Gastrocnemius medialis (tissue), 4 donors: ENCODE measurements around the gene TMEM186. TPM values are rescaled to one million over a fixed set of nuclear protein-coding genes. Genes with fewer than 3 reads are reported as not detected.
"Not testable (repeated sequence)": the region's sequence is repeated elsewhere in the genome, so short reads cannot be mapped to it uniquely, and the experiment has no call there.

Experiments
- ATAC-seq, 2 donors: fragments of 150-250 bp; one replicate each; pipeline ENCODE4 v1.9.1; 2016
- DNase-seq, 2 donors: peaks; one replicate each; pipeline ENCODE4 v3.0.0-alpha.2; 2019
- H3K27ac ChIP-seq, 4 donors: fragments of 200-600 bp; sonication (generic); 1 replicate in 1 of 4; 2 replicates in 3 of 4; pipeline ENCODE4 v1.5.1; 2016 to 2018; ENCODE audit warnings: mild to moderate bottlenecking in 2 of 4, moderate library complexity in 1 of 4
- H3K27me3 ChIP-seq, 3 donors: fragments of 200-600 bp; sonication (generic) in 2 of 3; 1 replicate in 1 of 3; 2 replicates in 2 of 3; pipeline versions ENCODE4 v1.5.1 to v1.6.0; 2016 to 2019; ENCODE audit warnings: mild to moderate bottlenecking in 1 of 3, moderate library complexity in 1 of 3
- H3K36me3 ChIP-seq, 2 donors: fragments of 200-600 bp; sonication (generic) in 1 of 2; one replicate each; pipeline ENCODE4 v1.5.1; 2017 to 2018
- H3K4me1 ChIP-seq, 2 donors: fragments of 200-600 bp; sonication (generic) in 1 of 2; one replicate each; pipeline ENCODE4 v1.5.1; 2016 to 2017; ENCODE audit warnings: mild to moderate bottlenecking in 2 of 2
- H3K4me3 ChIP-seq, 4 donors: fragments of 200-600 bp; sonication (generic) in 3 of 4; 1 replicate in 1 of 4; 2 replicates in 3 of 4; pipeline ENCODE4 v1.5.1; 2016 to 2019; ENCODE audit warnings: mild to moderate bottlenecking in 2 of 4
- H3K9me3 ChIP-seq, 3 donors: fragments of 200-600 bp; sonication (generic) in 2 of 3; 1 replicate in 1 of 3; 2 replicates in 2 of 3; pipeline ENCODE4 v1.5.1; 2016 to 2019
- POLR2A ChIP-seq, 2 donors: fragments of 450-650 bp; IDR thresholded peaks; one replicate each; pipeline ENCODE4 v1.6.1; 2017; ENCODE audit warnings: antibody characterized with exemption in 2 of 2, mild to moderate bottlenecking in 2 of 2, moderate library complexity in 2 of 2
- in situ Hi-C, 4 donors: fragments of 200-750 bp; cut with MboI; loops; one replicate each; pipeline versions ENCODE4 v1.15.0 to v1.8.0; 2017; ENCODE audit warnings: low sequenced_read_pairs in 4 of 4
- intact Hi-C: fragments of 100-400 bp; cut with DNase I; formaldehyde crosslinking; loops from one replicate; pipeline ENCODE4 v1.15.1; 2023; ENCODE audit warnings: low total_unique reads
- total RNA-seq, 4 donors: library from RNA; depleted of rRNA; stranded (reverse); fragments of >200 nt; gene quantifications; one replicate each; pipeline versions ENCODE4 v1.1.0 to v1.2.3, GENCODE V29; 2016
- TF ChIP-seq, protein P1 (sequence below), 5 experiments: fragments of 450-650 bp in 3 of 5; fragments of 200-600 bp in 2 of 5; sonication (generic) in 2 of 5; IDR thresholded peaks in 4 of 5; conservative IDR thresholded peaks in 1 of 5; 1 replicate in 4 of 5; 2 replicates in 1 of 5; pipeline ENCODE4 v1.5.1; 2016 to 2019; ENCODE audit warnings: antibody characterized with exemption in 5 of 5, mild to moderate bottlenecking in 3 of 5, moderate library complexity in 3 of 5

The TMEM186 gene
- total RNA-seq, 4 donors from 2014 or later, result 10.2 to 16.9 (median 11.9) TPM

DNA sequence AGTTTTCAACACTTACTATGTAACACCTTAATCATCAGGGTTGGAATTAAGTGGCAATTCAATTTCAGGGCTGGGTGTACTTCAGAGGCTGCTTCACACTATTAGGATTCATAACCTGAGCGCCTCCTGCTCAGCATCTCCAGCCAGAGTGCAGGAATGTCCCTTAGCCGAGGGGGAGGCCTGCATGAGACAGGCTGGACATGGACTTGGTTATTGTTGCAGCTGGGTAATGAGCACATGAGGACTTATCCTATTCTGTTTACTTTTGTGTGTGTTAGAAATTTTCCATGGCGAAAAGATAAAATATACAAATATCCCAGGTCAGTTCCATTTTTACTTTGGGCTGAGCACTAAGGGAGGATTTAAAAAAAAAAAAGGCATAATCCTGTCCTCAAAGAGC, 10.6 kb upstream of the TMEM186 start:
- ATAC-seq (no peak), DNase-seq (no peak)
- Histone ChIP-seq H3K36me3 (peaks cover 0 to 98% of the 10 kb centered on the region in 2 donors), H3K27me3 (no peaks in the 10 kb centered on the region), H3K4me1 (no peaks in the 10 kb centered on the region), H3K27ac (no peak overlapping the region), H3K4me3 (no peak overlapping the region), H3K9me3 (no peaks in the 10 kb centered on the region)
- intact Hi-C loops (no loop called here), in situ Hi-C loops (loop anchor here in 2 of 4 donors (10.0 to 25.0 kb wide), 2 partner anchors 47 to 146 kb away; partner anchors contain the start of gene ABAT (in 1 of the 2))
- TF ChIP-seq, protein P1, sequence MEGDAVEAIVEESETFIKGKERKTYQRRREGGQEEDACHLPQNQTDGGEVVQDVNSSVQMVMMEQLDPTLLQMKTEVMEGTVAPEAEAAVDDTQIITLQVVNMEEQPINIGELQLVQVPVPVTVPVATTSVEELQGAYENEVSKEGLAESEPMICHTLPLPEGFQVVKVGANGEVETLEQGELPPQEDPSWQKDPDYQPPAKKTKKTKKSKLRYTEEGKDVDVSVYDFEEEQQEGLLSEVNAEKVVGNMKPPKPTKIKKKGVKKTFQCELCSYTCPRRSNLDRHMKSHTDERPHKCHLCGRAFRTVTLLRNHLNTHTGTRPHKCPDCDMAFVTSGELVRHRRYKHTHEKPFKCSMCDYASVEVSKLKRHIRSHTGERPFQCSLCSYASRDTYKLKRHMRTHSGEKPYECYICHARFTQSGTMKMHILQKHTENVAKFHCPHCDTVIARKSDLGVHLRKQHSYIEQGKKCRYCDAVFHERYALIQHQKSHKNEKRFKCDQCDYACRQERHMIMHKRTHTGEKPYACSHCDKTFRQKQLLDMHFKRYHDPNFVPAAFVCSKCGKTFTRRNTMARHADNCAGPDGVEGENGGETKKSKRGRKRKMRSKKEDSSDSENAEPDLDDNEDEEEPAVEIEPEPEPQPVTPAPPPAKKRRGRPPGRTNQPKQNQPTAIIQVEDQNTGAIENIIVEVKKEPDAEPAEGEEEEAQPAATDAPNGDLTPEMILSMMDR (IDR thresholded peaks at IDR 0.05 in 4 of 5, conservative IDR thresholded peaks at IDR 0.05 in 1 of 5), result no peak
- no peak for TF ChIP-seq POLR2A (IDR thresholded peaks at IDR 0.05)

DNA sequence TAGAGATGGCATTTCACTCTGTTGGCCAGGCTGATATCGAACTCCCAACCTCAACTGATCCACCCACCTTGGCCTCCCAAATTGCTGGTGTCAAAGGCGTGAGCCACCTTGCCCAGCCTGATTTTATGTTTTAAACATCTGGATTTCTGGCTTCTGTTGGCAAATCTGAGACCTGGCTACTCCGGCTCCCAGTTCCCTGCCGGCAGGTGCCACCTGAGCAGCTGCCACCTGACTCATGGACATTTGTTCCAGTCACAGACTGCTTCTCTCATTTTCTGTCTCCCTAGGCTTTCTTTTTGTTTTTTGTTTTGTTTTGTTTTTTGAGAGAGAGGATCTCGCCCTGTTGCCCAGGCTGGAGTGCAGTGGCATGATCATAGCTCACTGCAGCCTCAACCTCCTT, 9.8 kb upstream of the TMEM186 start:
- intact Hi-C loops, result no loop called here
- TF ChIP-seq POLR2A (IDR thresholded peaks at IDR 0.05), result no peak
- TF ChIP-seq, protein P1 (IDR thresholded peaks at IDR 0.05 in 4 of 5, conservative IDR thresholded peaks at IDR 0.05 in 1 of 5), result no peak
- in situ Hi-C loops, result loop anchor here in 2 of 4 donors (10.0 to 25.0 kb wide), 2 partner anchors 48 to 145 kb away; partner anchors contain the start of gene ABAT (in 1 of the 2)
- ATAC-seq (no peak), DNase-seq (no peak)
- H3K36me3 ChIP-seq, result peaks cover 0 to 98% of the 10 kb centered on the region in 2 donors
- no peak overlapping the region for H3K27ac ChIP-seq
- H3K4me3 ChIP-seq, result no peak overlapping the region
- H3K4me1 ChIP-seq, result no peaks in the 10 kb centered on the region
- H3K27me3 ChIP-seq, result no peaks in the 10 kb centered on the region
- H3K9me3 ChIP-seq, result no peaks in the 10 kb centered on the region

DNA sequence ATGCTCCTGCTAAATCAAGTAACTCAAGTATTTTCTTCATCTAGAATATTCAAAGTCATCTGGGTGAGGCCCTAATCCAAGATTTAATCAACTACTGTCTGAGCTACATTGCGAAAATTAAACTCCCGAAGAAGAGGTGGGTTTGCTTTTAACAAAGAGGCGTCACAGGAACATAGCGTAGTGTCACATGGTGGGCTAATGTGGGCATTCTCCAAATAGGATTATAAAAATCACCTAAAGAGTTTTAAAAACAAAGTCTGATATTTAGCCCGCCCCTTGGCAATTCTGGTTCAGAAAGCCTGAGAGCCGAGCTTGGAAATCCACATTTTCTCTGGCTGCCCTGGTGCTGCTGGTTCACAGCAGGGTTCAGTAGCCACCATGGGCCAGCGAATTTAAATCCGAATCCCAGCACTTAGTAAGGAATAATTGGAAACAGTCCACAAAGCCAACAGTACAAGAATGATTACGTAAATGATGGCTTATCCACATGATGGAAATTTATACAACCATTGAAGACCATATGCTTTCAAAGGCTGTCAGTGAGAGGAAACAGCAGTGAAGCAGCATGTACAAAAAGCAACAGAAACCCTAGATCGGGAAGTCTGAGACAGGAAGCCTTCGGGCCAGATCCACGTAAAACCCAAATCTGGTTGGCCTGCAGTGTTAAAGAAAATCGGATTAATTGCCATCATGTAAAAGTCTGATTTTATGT, 9.0 kb upstream of the TMEM186 start:
- no peak for TF ChIP-seq POLR2A (IDR thresholded peaks at IDR 0.05)
- TF ChIP-seq, protein P1 (IDR thresholded peaks at IDR 0.05 in 4 of 5, conservative IDR thresholded peaks at IDR 0.05 in 1 of 5), result no peak
- H3K27me3 ChIP-seq, result no peaks in the 10 kb centered on the region
- no peaks in the 10 kb centered on the region for H3K9me3 ChIP-seq
- DNase-seq (no peak), ATAC-seq (no peak)
- no peaks in the 10 kb centered on the region for H3K4me1 ChIP-seq
- intact Hi-C loops, result no loop called here
- H3K4me3 ChIP-seq, result no peak overlapping the region
- H3K27ac ChIP-seq, result no peak overlapping the region
- H3K36me3 ChIP-seq, result peaks cover 0 to 98% of the 10 kb centered on the region in 2 donors
- in situ Hi-C loops, result loop anchor here in 2 of 4 donors (10.0 to 25.0 kb wide), 2 partner anchors 48 to 144 kb away; partner anchors contain the start of gene ABAT (in 1 of the 2)

DNA sequence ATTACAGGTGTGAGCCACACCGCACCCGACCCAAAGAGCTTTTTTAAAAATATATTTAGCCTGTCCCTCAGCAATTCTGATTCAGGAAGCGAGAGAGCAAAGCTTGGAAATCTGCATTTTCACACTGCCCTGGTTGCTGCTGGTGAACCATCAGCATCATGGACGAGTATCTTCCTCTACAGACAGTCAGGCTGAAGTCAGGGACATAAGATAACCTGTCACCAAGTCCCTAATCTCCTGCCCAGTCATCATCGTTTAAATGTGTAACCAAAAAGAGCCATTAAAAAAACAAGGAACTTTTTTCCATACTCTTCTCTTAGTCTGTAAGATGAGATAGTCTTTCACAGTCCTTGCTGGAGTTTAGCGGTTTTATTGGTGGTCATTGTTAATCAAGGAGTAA, 6.9 kb upstream of the TMEM186 start:
- H3K27ac ChIP-seq, result no peak overlapping the region
- in situ Hi-C loops (loop anchor here in 2 of 4 donors (10.0 to 25.0 kb wide), 2 partner anchors 50 to 142 kb away; partner anchors contain the start of gene ABAT (in 1 of the 2)), intact Hi-C loops (loop anchor here (5.0 kb wide), 1 partner anchor 78 kb away; the partner anchor contains the start of gene LITAFD)
- no peak for TF ChIP-seq POLR2A (IDR thresholded peaks at IDR 0.05)
- TF ChIP-seq, protein P1 (IDR thresholded peaks at IDR 0.05 in 4 of 5, conservative IDR thresholded peaks at IDR 0.05 in 1 of 5), result no peak
- peaks cover 0 to 78% of the 10 kb centered on the region in 2 donors for H3K36me3 ChIP-seq
- no peaks in the 10 kb centered on the region for H3K9me3 ChIP-seq
- ATAC-seq (no peak), DNase-seq (no peak)
- H3K4me1 ChIP-seq, result peaks cover 3 to 6% of the 10 kb centered on the region in 2 donors
- H3K27me3 ChIP-seq, result no peaks in the 10 kb centered on the region
- H3K4me3 ChIP-seq, result no peak overlapping the region

DNA sequence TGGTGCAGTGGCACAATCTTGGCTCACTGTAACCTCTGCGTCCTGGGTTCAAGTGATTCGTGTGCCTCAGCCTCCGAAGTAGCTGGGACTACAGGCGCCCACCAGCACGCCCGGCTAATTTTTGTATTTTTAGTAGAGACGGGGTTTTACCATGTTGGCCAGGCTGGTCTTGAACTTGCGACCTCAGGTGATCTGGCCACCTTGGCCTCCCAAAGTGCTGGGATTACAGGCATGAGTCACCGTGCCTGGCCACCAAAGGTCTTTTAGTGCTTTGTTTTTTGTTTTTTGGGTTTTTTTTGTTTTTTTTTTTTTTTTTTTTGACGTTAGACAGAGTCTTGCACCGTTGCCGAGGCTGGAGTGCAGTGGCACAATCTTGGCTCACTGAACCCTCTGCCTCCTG, 6.3 kb upstream of the TMEM186 start:
- intact Hi-C loops, result loop anchor here (5.0 kb wide), 1 partner anchor 79 kb away; the partner anchor contains the start of gene LITAFD
- not testable (repeated sequence) for ATAC-seq, H3K9me3 ChIP-seq

More for the DNA sequence above, 6.3 kb upstream of the TMEM186 start:
- in situ Hi-C loops, result loop anchor here in 2 of 4 donors (10.0 to 25.0 kb wide), 2 partner anchors 51 to 141 kb away; partner anchors contain the start of gene ABAT (in 1 of the 2)
- H3K4me1 ChIP-seq, result peaks cover 8 to 12% of the 10 kb centered on the region in 2 donors
- H3K4me3 ChIP-seq, H3K27me3 ChIP-seq, H3K27ac ChIP-seq, DNase-seq: not testable (repeated sequence)
- H3K36me3 ChIP-seq, result peaks cover 0 to 72% of the 10 kb centered on the region in 2 donors
